DND-41 (cell line): ENCODE results near the gene NXPE4.

Experiments used
- ATAC-seq: fragments of 200-7000 bp; cut with Tn5 transposase; 3 replicates; pipeline ENCODE4 v1.9.1; 2021; ENCODE audit warnings: low read depth; ENCODE audit not compliant: insufficient read depth
- DNase-seq: peaks from one replicate; pipeline ENCODE4 v3.0.0-alpha.2; 2020
- H2AFZ ChIP-seq: 2 replicates; pipeline ENCODE4 v1.6.0; 2012; ENCODE audit warnings: low read depth, low read length
- H3K27ac ChIP-seq: 2 replicates; pipeline ENCODE4 v1.5.1; 2012; ENCODE audit warnings: low read length, inconsistent platforms
- H3K27me3 ChIP-seq: fragments of 200-600 bp; sonication (generic); 2 replicates; pipeline ENCODE4 v1.6.0; 2012; ENCODE audit warnings: low read length, mild to moderate bottlenecking, inconsistent platforms; ENCODE audit not compliant: insufficient read depth, poor library complexity
- H3K36me3 ChIP-seq: 2 replicates; pipeline ENCODE4 v1.5.1; 2012; ENCODE audit warnings: low read length, inconsistent platforms; ENCODE audit not compliant: insufficient read depth
- H3K4me1 ChIP-seq: 2 replicates; pipeline ENCODE4 v1.5.1; 2012; ENCODE audit warnings: mild to moderate bottlenecking, low read length; ENCODE audit not compliant: insufficient read depth
- H3K4me2 ChIP-seq: 2 replicates; pipeline ENCODE4 v1.6.0; 2012; ENCODE audit warnings: mild to moderate bottlenecking, moderate library complexity, low read length, inconsistent platforms; ENCODE audit not compliant: insufficient read depth
- H3K4me3 ChIP-seq, 2 experiments: fragments of 200-600 bp in 1 of 2; shearing (Covaris generic) in 1 of 2; 2 replicates each; pipeline ENCODE4 v1.5.1; 2012 to 2016; ENCODE audit warnings: inconsistent platforms in 2 of 2, low read length in 2 of 2, mild to moderate bottlenecking in 2 of 2, low read depth in 1 of 2, moderate library complexity in 1 of 2
- H3K79me2 ChIP-seq: 2 replicates; pipeline ENCODE4 v1.6.0; 2012; ENCODE audit warnings: low read length, inconsistent platforms; ENCODE audit not compliant: insufficient read depth
- H3K9ac ChIP-seq: 2 replicates; pipeline ENCODE4 v1.6.0; 2012; ENCODE audit warnings: low read depth, mild to moderate bottlenecking, inconsistent platforms, low read length, moderate library complexity
- H3K9me3 ChIP-seq: 2 replicates; pipeline ENCODE4 v1.5.1; 2012; ENCODE audit warnings: low read length, moderate library complexity, mild to moderate bottlenecking, inconsistent platforms; ENCODE audit not compliant: insufficient read depth, severe bottlenecking
- H4K20me1 ChIP-seq: 2 replicates; pipeline ENCODE4 v1.6.0; 2012; ENCODE audit warnings: low read length; ENCODE audit not compliant: insufficient read depth
- CTCF ChIP-seq: IDR thresholded peaks from 2 replicates; pipeline ENCODE4 v1.5.1; 2012; ENCODE audit warnings: borderline replicate concordance, low read length, moderate library complexity, mild to moderate bottlenecking; ENCODE audit not compliant: poor library complexity, severe bottlenecking; ENCODE audit errors: extremely low read depth
- EZH2 ChIP-seq: IDR thresholded peaks from 3 replicates; pipeline ENCODE4 v1.6.1; 2012; ENCODE audit warnings: borderline replicate concordance, low read depth, mild to moderate bottlenecking, moderate library complexity, low read length, inconsistent platforms; ENCODE audit not compliant: severe bottlenecking

NXPE4 gene

DNA sequence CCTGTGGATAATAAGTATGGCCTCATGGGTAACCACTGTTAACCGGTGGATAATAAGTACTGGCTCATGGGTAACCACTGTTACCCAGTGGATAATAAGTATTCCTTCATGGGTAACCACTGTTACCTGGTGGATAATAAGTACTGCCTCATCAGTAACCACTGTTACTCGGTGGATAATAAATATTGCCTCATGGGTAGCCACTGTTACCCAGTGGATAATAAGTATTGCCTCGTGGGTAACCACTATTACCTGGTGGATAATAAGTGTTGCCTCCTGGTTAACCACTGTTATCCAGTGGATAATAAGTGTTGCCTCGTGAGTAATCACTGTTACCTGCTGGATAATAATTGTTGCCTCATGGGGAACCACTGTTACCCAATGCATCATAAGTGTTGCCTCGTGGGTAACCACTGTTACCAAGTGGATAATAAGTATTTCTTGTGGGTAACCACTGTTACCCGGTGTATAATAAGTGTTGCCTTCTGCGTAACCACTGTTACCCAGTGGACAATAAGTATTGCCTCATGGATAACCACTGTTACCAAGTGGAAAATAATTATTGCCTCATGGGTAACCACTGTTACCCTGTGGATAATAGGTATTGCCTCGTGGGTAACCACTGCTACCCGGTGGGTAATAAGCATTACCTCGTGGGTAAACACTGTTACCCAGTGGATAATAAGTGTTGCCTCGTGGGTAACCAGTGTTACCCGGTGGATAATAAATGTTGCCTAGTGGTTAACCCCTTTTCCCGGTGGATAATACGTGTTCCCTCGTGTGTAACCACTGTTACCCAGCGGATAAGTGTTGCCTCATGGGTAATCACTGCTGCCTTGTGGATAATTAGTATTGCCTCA lies 26.6 kb upstream of the NXPE4 start:
- no peaks in the 10 kb centered on the region for H4K20me1 ChIP-seq
- no peaks in the 10 kb centered on the region for H3K27me3 ChIP-seq
- H3K9me3 ChIP-seq = peaks cover 52% of the 10 kb centered on the region
- no peak overlapping the region for H3K27ac ChIP-seq
- no peak overlapping the region for H3K4me3 ChIP-seq
- H3K9ac ChIP-seq = no peak overlapping the region
- ATAC-seq = no peak
- H3K4me2 ChIP-seq = no peak overlapping the region
- no peaks in the 10 kb centered on the region for H3K79me2 ChIP-seq
- no peaks in the 10 kb centered on the region for H3K4me1 ChIP-seq
- no peak overlapping the region for H2AFZ ChIP-seq
- no peaks in the 10 kb centered on the region for H3K36me3 ChIP-seq
- TF ChIP-seq EZH2 (no peak), CTCF (no peak)
- DNase-seq = no peak

GRCh38 chr11:114621072-114621471 lies 25.5 kb upstream of the NXPE4 start:
- Histone ChIP-seq H3K27ac (no peak overlapping the region), H3K4me3 (no peak overlapping the region), H3K9me3 (peaks cover 62% of the 10 kb centered on the region), H4K20me1 (no peaks in the 10 kb centered on the region), H3K4me2 (no peak overlapping the region), H3K27me3 (no peaks in the 10 kb centered on the region), H2AFZ (no peak overlapping the region), H3K36me3 (no peaks in the 10 kb centered on the region), H3K4me1 (no peaks in the 10 kb centered on the region), H3K9ac (no peak overlapping the region), H3K79me2 (no peaks in the 10 kb centered on the region)
- ATAC-seq = no peak
- DNase-seq = no peak
- TF ChIP-seq CTCF = no peak
- no peak for TF ChIP-seq EZH2

DNA sequence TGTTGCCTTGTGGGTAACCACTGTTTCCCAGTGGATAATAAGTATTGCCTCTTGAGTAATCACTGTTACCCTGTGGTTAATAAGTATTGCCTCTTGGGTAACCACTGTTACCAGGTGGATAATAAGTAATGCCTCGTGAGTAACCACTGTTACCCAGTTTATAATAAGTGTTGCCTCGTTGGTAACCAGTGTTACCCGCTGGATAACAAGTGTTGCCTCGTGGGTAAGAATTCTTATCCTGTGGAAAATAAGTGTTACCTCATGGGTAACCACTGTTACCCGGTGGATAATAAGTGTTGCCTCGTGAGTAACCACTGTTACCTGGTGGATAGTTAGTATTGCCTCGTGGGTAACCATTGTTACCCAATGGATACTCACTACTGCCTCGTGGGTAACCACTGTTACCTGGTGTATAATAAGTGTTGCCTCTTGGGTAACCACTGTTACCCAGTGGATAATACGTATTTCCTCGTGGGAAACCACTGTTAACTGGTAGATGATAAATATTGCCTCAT lies 24.1 kb upstream of the NXPE4 start:
- H3K36me3 ChIP-seq = no peaks in the 10 kb centered on the region
- no peaks in the 10 kb centered on the region for H3K4me1 ChIP-seq
- H4K20me1 ChIP-seq = no peaks in the 10 kb centered on the region
- H2AFZ ChIP-seq = no peak overlapping the region
- DNase-seq (no peak), ATAC-seq (no peak)
- H3K4me3 ChIP-seq = no peak overlapping the region
- no peak overlapping the region for H3K4me2 ChIP-seq
- no peak overlapping the region for H3K9ac ChIP-seq
- H3K79me2 ChIP-seq = no peaks in the 10 kb centered on the region
- no peaks in the 10 kb centered on the region for H3K27me3 ChIP-seq
- TF ChIP-seq EZH2 (no peak), CTCF (no peak)
- peaks cover 71% of the 10 kb centered on the region for H3K9me3 ChIP-seq
- no peak overlapping the region for H3K27ac ChIP-seq
